ENCODE measurements around the gene PSMG3. TPM values are rescaled to one million over a fixed set of nuclear protein-coding genes. Genes with fewer than 3 reads are reported as not detected.
A peak's percentile ranks its signal among the peaks of the same experiment; 100 is the strongest.

PSMG3 gene
- total and polyA plus RNA-seq, 2 of the 8 experiments (the other 6 are each of a cell fraction or from before 2014, with no cell fraction given): 30.2 to 62.0 TPM

DNA sequence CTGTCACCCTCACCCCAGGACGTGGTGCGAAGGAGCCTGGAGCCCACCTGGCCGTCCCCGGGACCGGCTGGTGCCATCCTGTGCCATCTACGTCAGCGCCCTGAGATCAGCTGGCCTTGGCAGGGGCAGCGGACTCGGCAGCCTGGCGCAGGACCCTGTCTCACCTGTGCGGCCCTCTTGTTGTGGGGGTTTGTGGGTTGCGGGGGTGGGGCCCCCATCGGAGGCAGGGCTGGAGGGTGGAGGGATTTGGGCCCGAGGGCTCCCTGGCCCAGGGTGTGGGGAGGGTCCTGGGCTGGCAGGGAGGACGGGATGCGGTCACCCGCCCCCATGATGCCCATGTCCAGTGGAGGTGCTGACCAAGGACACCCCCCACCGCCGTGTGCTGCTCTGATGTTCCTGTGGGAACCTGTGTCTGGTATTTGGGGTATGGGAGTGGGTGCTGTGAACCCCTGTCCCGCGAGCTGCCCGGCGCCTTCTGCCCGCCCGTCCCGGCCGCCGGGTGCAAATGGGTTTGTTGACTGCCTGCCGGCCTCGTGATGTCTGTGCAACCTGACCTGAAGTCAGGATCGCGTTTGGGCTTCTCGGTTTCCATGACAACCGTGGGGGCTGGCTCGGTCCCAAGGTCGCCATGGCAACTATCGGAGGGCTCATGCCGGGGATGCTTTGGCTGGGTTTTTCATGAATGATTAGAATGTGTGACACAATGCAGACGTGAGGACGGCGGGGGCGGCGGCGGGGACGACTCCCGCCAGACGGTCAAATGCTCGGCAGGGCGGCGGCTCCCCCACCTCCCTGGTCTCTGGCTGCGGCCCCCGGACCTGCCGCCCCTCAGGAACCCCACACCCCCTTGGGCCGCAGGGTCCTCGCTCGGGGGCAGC, 32.1 kb downstream of the PSMG3 start:
- H3K9me3 ChIP-seq (ENCODE audit: insufficient read depth in 2 of 2, low read depth in 1 of 2, low read length in 1 of 2): no peaks in the 10 kb centered on the region
- H4K8ac ChIP-seq (ENCODE audit: extremely low read depth, insufficient read depth, low read length): peak overlapping the region; percentile 92; the same call in 1 of the 2 replicates
- H3K4me2 ChIP-seq (ENCODE audit: insufficient read depth in 1 of 2, low read depth in 2 of 2, low read length in 2 of 2): peak overlapping the region; percentile 4 to 63; a peak in 2 of 4 replicates
- peaks cover 0 to 17% (median 0%) of the 10 kb centered on the region in 4 experiments; a peak in 4 of 8 replicates for H3K36me3 ChIP-seq (ENCODE audit: control insufficient read depth in 2 of 4, insufficient read depth in 4 of 4, low read length in 3 of 4)
- H3K27me3 ChIP-seq (replicated peaks in 1 of 4; ENCODE audit: control insufficient read depth in 3 of 4, extremely low read depth in 1 of 4, insufficient read depth in 3 of 4, low read length in 3 of 4): no peaks in the 10 kb centered on the region
- FAIRE-seq (no peak), DNase-seq (ENCODE audit: low read depth in 1 of 2, low spot score in 2 of 2) (peak in 1 of 2 experiments; percentile 61)
- peaks cover 15 to 22% of the 10 kb centered on the region in 2 experiments for H4K20me1 ChIP-seq (replicated peaks in 1 of 2; ENCODE audit: control insufficient read depth in 1 of 2, insufficient read depth in 2 of 2, low read length in 2 of 2)
- H3K4me3 ChIP-seq (ENCODE audit: extremely low read depth in 1 of 4, insufficient read depth in 2 of 4, low read depth in 3 of 4, low read length in 4 of 4): no peak overlapping the region; a peak in 1 of 8 replicates
- H2AFZ ChIP-seq (ENCODE audit: low read length): no peak overlapping the region
- H2BK20ac ChIP-seq (ENCODE audit: low read length): no peak overlapping the region
- H2BK120ac ChIP-seq (replicated peaks; ENCODE audit: low read depth, low read length): no peak overlapping the region
- peak overlapping the region; percentile 47 for H3K27ac ChIP-seq (ENCODE audit: low read depth, low read length)
- no peak overlapping the region for H4K5ac ChIP-seq (ENCODE audit: insufficient read length, low read depth, low read length)
- H2AK5ac ChIP-seq (ENCODE audit: low read depth, low read length): no peak overlapping the region; the same call in 1 of the 2 replicates
- H3K23me2 ChIP-seq (ENCODE audit: low read depth, low read length): no peaks in the 10 kb centered on the region
- no peak overlapping the region for H3K14ac ChIP-seq (ENCODE audit: insufficient read length)
- peaks cover 9 to 33% (median 25%) of the 10 kb centered on the region in 4 experiments; a peak in 6 of 7 replicates for H3K4me1 ChIP-seq (replicated peaks in 1 of 4; ENCODE audit: control insufficient read depth in 3 of 4, insufficient read depth in 4 of 4, low read length in 3 of 4)
- peak overlapping the region; percentile 86 for H2BK5ac ChIP-seq (ENCODE audit: low read depth, low read length)
- peak overlapping the region; percentile 97 for H4K91ac ChIP-seq (replicated peaks; ENCODE audit: insufficient read length, low read length)
- H3K56ac ChIP-seq (replicated peaks; ENCODE audit: insufficient read length, low read depth, low read length): no peak overlapping the region
- H3K18ac ChIP-seq (ENCODE audit: extremely low read depth, low read length): no peak overlapping the region
- H3K79me1 ChIP-seq (ENCODE audit: low read depth, low read length): peaks cover 17% of the 10 kb centered on the region
- 87% methylated on average over 37 of the region's 56 CpGs; no CpG with 5 or more reads in 1 of the 2 experiments for WGBS, 2 experiments (ENCODE audit: extremely low coverage in 1 of 2, insufficient coverage in 1 of 2, insufficient read length in 1 of 2, insufficient replicate concordance in 2 of 2, low coverage in 1 of 2, low lambda C conversion rate in 2 of 2, missing lambda C conversion rate in 1 of 2)
- H3K79me2 ChIP-seq (ENCODE audit: control insufficient read depth in 1 of 2, insufficient read depth in 2 of 2, low read length in 2 of 2): peaks cover 0 to 55% of the 10 kb centered on the region in 2 experiments; a peak in 3 of 4 replicates
- POLR2A ChIA-PET (ENCODE audit: partially characterized antibody): interaction anchor here (0.9 to 1.1 kb wide), 3 partner anchors 8 to 63 kb away, joined by 3 read pairs; no protein-coding TSS in a partner anchor
- H3K9ac ChIP-seq (replicated peaks in 1 of 4; ENCODE audit: extremely low read depth in 1 of 4, low read depth in 3 of 4, low read length in 3 of 4): peak overlapping the region in 1 of 4 experiments; percentile 41; a peak in 1 of 7 replicates
- H3K23ac ChIP-seq (ENCODE audit: insufficient read length): no peak overlapping the region
- H2BK12ac ChIP-seq (ENCODE audit: low read depth, low read length): peak overlapping the region; percentile 84; the same call in 1 of the 2 replicates
- peak overlapping the region; percentile 38 for H3K4ac ChIP-seq (replicated peaks; ENCODE audit: insufficient read length, low read depth, low read length)
- CTCF ChIA-PET (ENCODE audit: partially characterized antibody): interaction anchor here (0.7 to 3.7 kb wide), 6 partner anchors 10 to 105 kb away, joined by 3 to 18 read pairs (median 6); partner anchors contain the start of gene TMEM184A
- no peak overlapping the region for H2BK15ac ChIP-seq (ENCODE audit: low read length)
- TF ChIP-seq POLR2AphosphoS5 (IDR thresholded peaks at IDR 0.05; ENCODE audit: low read depth, low read length) (no peak), RNF2 (IDR thresholded peaks at IDR 0.05; ENCODE audit: borderline replicate concordance, low read depth, low read length, missing control alignments, poor library complexity, severe bottlenecking) (no peak), SAP30 (IDR thresholded peaks at IDR 0.05; ENCODE audit: insufficient read depth, insufficient replicate concordance, low read length) (no peak), POLR2A (IDR thresholded peaks at IDR 0.05; ENCODE audit: control extremely low read depth in 1 of 2, low read depth in 2 of 2, low read length in 2 of 2) (no peak), BCL11A (IDR thresholded peaks at IDR 0.05; ENCODE audit: low read depth in 2 of 2, low read length in 2 of 2) (no peak), TAF1 (IDR thresholded peaks at IDR 0.05; ENCODE audit: low read depth, low read length) (no peak), POU5F1 (IDR thresholded peaks at IDR 0.05; ENCODE audit: low read depth, low read length) (no peak), HDAC6 (IDR thresholded peaks at IDR 0.05; ENCODE audit: low read depth, low read length) (no peak), EZH2 (IDR thresholded peaks at IDR 0.05; ENCODE audit: low read depth, low read length, severe bottlenecking) (no peak), SP1 (IDR thresholded peaks at IDR 0.05; ENCODE audit: low read depth, low read length) (no peak)
- TF ChIP-seq, protein P1, sequence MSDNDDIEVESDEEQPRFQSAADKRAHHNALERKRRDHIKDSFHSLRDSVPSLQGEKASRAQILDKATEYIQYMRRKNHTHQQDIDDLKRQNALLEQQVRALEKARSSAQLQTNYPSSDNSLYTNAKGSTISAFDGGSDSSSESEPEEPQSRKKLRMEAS (IDR thresholded peaks at IDR 0.05): no peak
